Measurements from ENCODE around the gene NOL7. TPM values are rescaled to one million over a fixed set of nuclear protein-coding genes. Genes with fewer than 3 reads are reported as not detected.

Gene NOL7
- total and polyA plus RNA-seq, 2 of the 8 experiments (the other 6 are each of a cell fraction or from before 2014, with no cell fraction given), result 16.4 to 70.4 TPM

DNA sequence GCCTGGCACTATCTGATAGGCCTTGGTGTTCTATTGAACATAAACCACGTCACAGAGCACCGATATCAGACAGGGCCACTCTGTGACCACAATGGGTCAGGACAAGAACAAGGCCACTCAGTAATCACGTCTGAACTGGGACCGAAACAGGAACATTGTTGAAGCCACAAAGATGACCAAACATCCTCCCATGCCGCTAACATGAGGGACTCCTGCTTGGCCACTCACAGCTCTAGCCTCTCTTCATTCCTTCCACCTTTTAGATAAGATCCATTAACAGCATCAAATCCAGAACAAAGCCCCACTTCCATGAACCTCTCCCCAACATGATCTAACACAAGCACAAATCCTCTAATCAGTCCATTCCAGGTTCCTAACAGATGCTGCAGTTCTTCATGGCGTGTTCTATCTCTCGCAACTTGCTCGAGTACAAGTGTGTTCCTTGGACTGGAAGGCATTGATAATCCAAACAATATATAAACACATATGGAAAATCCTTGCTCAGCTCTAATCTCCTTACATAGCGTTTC, 33.4 kb upstream of the NOL7 start (continued):
- TF ChIP-seq, protein P1, sequence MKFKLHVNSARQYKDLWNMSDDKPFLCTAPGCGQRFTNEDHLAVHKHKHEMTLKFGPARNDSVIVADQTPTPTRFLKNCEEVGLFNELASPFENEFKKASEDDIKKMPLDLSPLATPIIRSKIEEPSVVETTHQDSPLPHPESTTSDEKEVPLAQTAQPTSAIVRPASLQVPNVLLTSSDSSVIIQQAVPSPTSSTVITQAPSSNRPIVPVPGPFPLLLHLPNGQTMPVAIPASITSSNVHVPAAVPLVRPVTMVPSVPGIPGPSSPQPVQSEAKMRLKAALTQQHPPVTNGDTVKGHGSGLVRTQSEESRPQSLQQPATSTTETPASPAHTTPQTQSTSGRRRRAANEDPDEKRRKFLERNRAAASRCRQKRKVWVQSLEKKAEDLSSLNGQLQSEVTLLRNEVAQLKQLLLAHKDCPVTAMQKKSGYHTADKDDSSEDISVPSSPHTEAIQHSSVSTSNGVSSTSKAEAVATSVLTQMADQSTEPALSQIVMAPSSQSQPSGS (IDR thresholded peaks at IDR 0.05; ENCODE audit: low read length), result no peak
- TF ChIP-seq RBBP5 (IDR thresholded peaks at IDR 0.05; ENCODE audit: borderline replicate concordance, low read depth, low read length), result no peak
- TF ChIP-seq EZH2 (IDR thresholded peaks at IDR 0.05; ENCODE audit: low read depth, low read length, severe bottlenecking), result no peak
- TF ChIP-seq CEBPB (IDR thresholded peaks at IDR 0.05; ENCODE audit: low read depth, low read length), result no peak
- no peak for TF ChIP-seq POLR2AphosphoS5 (IDR thresholded peaks at IDR 0.05; ENCODE audit: low read depth, low read length)
- TF ChIP-seq ASH2L (IDR thresholded peaks at IDR 0.05; ENCODE audit: low read length), result no peak
- TF ChIP-seq HDAC6 (IDR thresholded peaks at IDR 0.05; ENCODE audit: low read depth, low read length), result no peak
- no peak for TF ChIP-seq HDAC2 (IDR thresholded peaks at IDR 0.05; ENCODE audit: borderline replicate concordance in 1 of 2, low read depth in 2 of 2, low read length in 2 of 2)
